ENCODE data around the gene ASGR2. TPM values are rescaled to one million over a fixed set of nuclear protein-coding genes. Genes with fewer than 3 reads are reported as not detected.
"Not testable (repeated sequence)": the region's sequence is repeated elsewhere in the genome, so short reads cannot be mapped to it uniquely, and the experiment has no call there.

The ASGR2 gene
- total and polyA plus RNA-seq, 7 experiments from 2014 or later, result 0.27 to 15.0 (median 1.9) TPM; not detected in 4

GRCh38 chr17:7094652-7095019 lies 20.0 kb downstream of the ASGR2 start:
- Histone ChIP-seq H3K4me1 (ENCODE audit: control insufficient read depth in 2 of 2, insufficient read depth in 2 of 2, low read length in 2 of 2) (no peaks in the 10 kb centered on the region), H3K9me3 (ENCODE audit: control insufficient read depth in 2 of 3, low read length in 3 of 3) (no peaks in the 10 kb centered on the region), H3K36me3 (ENCODE audit: control insufficient read depth in 2 of 3, insufficient read depth in 3 of 3, low read length in 3 of 3) (no peaks in the 10 kb centered on the region), H3K4me3 (ENCODE audit: low read length) (no peak overlapping the region), H3K27ac (ENCODE audit: low read depth, low read length) (no peak overlapping the region), H3K27me3 (ENCODE audit: control insufficient read depth in 2 of 2, insufficient read depth in 2 of 2, low read length in 2 of 2) (no peaks in the 10 kb centered on the region)
- Mint-ChIP-seq H3K9me3 (peaks cover 0 to 2% (median 0%) of the 10 kb centered on the region in 11 donors), H3K27ac (no peak overlapping the region), H3K27me3 (peaks cover 0 to 11% (median 5%) of the 10 kb centered on the region in 5 donors), H3K4me3 (peak overlapping the region in 2 of 10 donors; percentile 5 to 14), H3K4me1 (peaks cover 0 to 16% (median 8%) of the 10 kb centered on the region in 7 donors), H3K36me3 (no peaks in the 10 kb centered on the region)
- POLR2A ChIA-PET, result no interaction called here
- ATAC-seq (peak; percentile 14), DNase-seq (no peak)
- intact Hi-C loops (cut with micrococcal nuclease), result no loop called here
- CTCF ChIA-PET, result interaction anchor here (0.6 kb wide), 1 partner anchor 41 kb away, joined by 5 read pairs; no protein-coding TSS in a partner anchor

- peaks cover 0 to 14% (median 8%) of the 10 kb centered on the region in 7 donors for H3K4me1 Mint-ChIP-seq
- H3K36me3 ChIP-seq (ENCODE audit: control insufficient read depth in 2 of 3, insufficient read depth in 3 of 3, low read length in 3 of 3); H3K4me1 ChIP-seq (ENCODE audit: control insufficient read depth in 2 of 2, insufficient read depth in 2 of 2, low read length in 2 of 2); H3K4me3 Mint-ChIP-seq; H3K9me3 ChIP-seq (ENCODE audit: control insufficient read depth in 2 of 3, low read length in 3 of 3); H3K36me3 Mint-ChIP-seq; H3K27ac ChIP-seq (ENCODE audit: low read depth, low read length); H3K27me3 ChIP-seq (ENCODE audit: control insufficient read depth in 2 of 2, insufficient read depth in 2 of 2, low read length in 2 of 2); intact Hi-C loops (cut with micrococcal nuclease); POLR2A ChIA-PET; H3K27ac Mint-ChIP-seq; CTCF ChIA-PET; H3K9me3 Mint-ChIP-seq; H3K4me3 ChIP-seq (ENCODE audit: low read length); ATAC-seq: not testable (repeated sequence)
- H3K27me3 Mint-ChIP-seq, result peaks cover under 1 to 12% (median 9%) of the 10 kb centered on the region in 5 donors
- DNase-seq, result peak in 3 of 9 donors; percentile 5 to 17 (median 8)
Measured at GRCh38 chr17:7091311-7092005, 23.2 kb downstream of the ASGR2 start.

GRCh38 chr17:7089570-7089969 lies 25.1 kb downstream of the ASGR2 start:
- Mint-ChIP-seq H3K27me3 (peaks cover 4 to 20% (median 14%) of the 10 kb centered on the region in 5 donors), H3K4me1 (peaks cover under 1 to 11% (median 5%) of the 10 kb centered on the region in 7 donors)
- H3K9me3 Mint-ChIP-seq; H3K4me3 ChIP-seq (ENCODE audit: low read length); CTCF ChIA-PET; H3K36me3 ChIP-seq (ENCODE audit: control insufficient read depth in 2 of 3, insufficient read depth in 3 of 3, low read length in 3 of 3); H3K27ac Mint-ChIP-seq; H3K27me3 ChIP-seq (ENCODE audit: control insufficient read depth in 2 of 2, insufficient read depth in 2 of 2, low read length in 2 of 2); POLR2A ChIA-PET; H3K36me3 Mint-ChIP-seq; H3K9me3 ChIP-seq (ENCODE audit: control insufficient read depth in 2 of 3, low read length in 3 of 3); H3K4me1 ChIP-seq (ENCODE audit: control insufficient read depth in 2 of 2, insufficient read depth in 2 of 2, low read length in 2 of 2); H3K27ac ChIP-seq (ENCODE audit: low read depth, low read length); ATAC-seq; DNase-seq; H3K4me3 Mint-ChIP-seq; intact Hi-C loops (cut with micrococcal nuclease): not testable (repeated sequence)

GRCh38 chr17:7088442-7088841 lies 26.2 kb downstream of the ASGR2 start:
- H3K9me3 ChIP-seq (ENCODE audit: control insufficient read depth in 2 of 3, low read length in 3 of 3); H3K27ac ChIP-seq (ENCODE audit: low read depth, low read length); H3K27me3 ChIP-seq (ENCODE audit: control insufficient read depth in 2 of 2, insufficient read depth in 2 of 2, low read length in 2 of 2); H3K36me3 ChIP-seq (ENCODE audit: control insufficient read depth in 2 of 3, insufficient read depth in 3 of 3, low read length in 3 of 3); H3K36me3 Mint-ChIP-seq; H3K4me3 Mint-ChIP-seq; intact Hi-C loops (cut with micrococcal nuclease); POLR2A ChIA-PET; H3K27ac Mint-ChIP-seq; H3K4me3 ChIP-seq (ENCODE audit: low read length); H3K4me1 ChIP-seq (ENCODE audit: control insufficient read depth in 2 of 2, insufficient read depth in 2 of 2, low read length in 2 of 2); CTCF ChIA-PET; H3K9me3 Mint-ChIP-seq; ATAC-seq; DNase-seq: not testable (repeated sequence)
- Mint-ChIP-seq H3K4me1 (peaks cover 6 to 14% (median 8%) of the 10 kb centered on the region in 7 donors), H3K27me3 (peaks cover 4 to 23% (median 20%) of the 10 kb centered on the region in 5 donors)

GRCh38 chr17:7084088-7084487 lies 30.5 kb downstream of the ASGR2 start:
- Mint-ChIP-seq H3K4me1 (peaks cover 10 to 33% (median 30%) of the 10 kb centered on the region in 7 donors), H3K4me3 (no peak overlapping the region), H3K36me3 (no peaks in the 10 kb centered on the region), H3K27ac (peak overlapping the region in 3 of 9 donors; percentile 10 to 59 (median 10)), H3K27me3 (peaks cover 6 to 29% (median 20%) of the 10 kb centered on the region in 5 donors), H3K9me3 (peaks cover 0 to 4% (median 0%) of the 10 kb centered on the region in 11 donors)
- Histone ChIP-seq H3K27me3 (ENCODE audit: control insufficient read depth in 2 of 2, insufficient read depth in 2 of 2, low read length in 2 of 2) (no peaks in the 10 kb centered on the region), H3K4me1 (ENCODE audit: control insufficient read depth in 2 of 2, insufficient read depth in 2 of 2, low read length in 2 of 2) (peaks cover 5 to 10% of the 10 kb centered on the region in 2 donors), H3K4me3 (ENCODE audit: low read length) (no peak overlapping the region), H3K36me3 (ENCODE audit: control insufficient read depth in 2 of 3, insufficient read depth in 3 of 3, low read length in 3 of 3) (no peaks in the 10 kb centered on the region), H3K9me3 (ENCODE audit: control insufficient read depth in 2 of 3, low read length in 3 of 3) (no peaks in the 10 kb centered on the region), H3K27ac (ENCODE audit: low read depth, low read length) (no peak overlapping the region)
- intact Hi-C loops (cut with micrococcal nuclease), result no loop called here
- DNase-seq (no peak), ATAC-seq (no peak)
- ChIA-PET POLR2A (interaction anchor here (0.8 kb wide), 1 partner anchor 849 kb away, joined by 5 read pairs; no protein-coding TSS in a partner anchor), CTCF (no interaction called here)

- H3K4me1 ChIP-seq (ENCODE audit: control insufficient read depth in 2 of 2, insufficient read depth in 2 of 2, low read length in 2 of 2), result peaks cover 5 to 10% of the 10 kb centered on the region in 2 donors
- H3K9me3 ChIP-seq (ENCODE audit: control insufficient read depth in 2 of 3, low read length in 3 of 3), result no peaks in the 10 kb centered on the region
- H3K4me1 Mint-ChIP-seq, result peaks cover 10 to 34% (median 30%) of the 10 kb centered on the region in 7 donors
- ATAC-seq (no peak), DNase-seq (no peak)
- H3K27me3 Mint-ChIP-seq, result peaks cover 6 to 29% (median 20%) of the 10 kb centered on the region in 5 donors
- no peaks in the 10 kb centered on the region for H3K27me3 ChIP-seq (ENCODE audit: control insufficient read depth in 2 of 2, insufficient read depth in 2 of 2, low read length in 2 of 2)
- H3K27ac ChIP-seq (ENCODE audit: low read depth, low read length), result no peak overlapping the region
- no peaks in the 10 kb centered on the region for H3K36me3 ChIP-seq (ENCODE audit: control insufficient read depth in 2 of 3, insufficient read depth in 3 of 3, low read length in 3 of 3)
- intact Hi-C loops (cut with micrococcal nuclease), result no loop called here
- H3K4me3 Mint-ChIP-seq, result no peak overlapping the region
- peak overlapping the region in 1 of 9 donors; percentile 10 for H3K27ac Mint-ChIP-seq
- peaks cover 0 to 4% (median 0%) of the 10 kb centered on the region in 11 donors for H3K9me3 Mint-ChIP-seq
- no peak overlapping the region for H3K4me3 ChIP-seq (ENCODE audit: low read length)
- CTCF ChIA-PET, result no interaction called here
- no peaks in the 10 kb centered on the region for H3K36me3 Mint-ChIP-seq
- POLR2A ChIA-PET, result interaction anchor here (0.8 kb wide), 1 partner anchor 849 kb away, joined by 5 read pairs; no protein-coding TSS in a partner anchor
Measured at GRCh38 chr17:7083592-7083991, 31.0 kb downstream of the ASGR2 start.

All from naive thymus-derived CD4-positive, alpha-beta T cell (primary cell).